IPS-18c (cell line): ENCODE measurements around the gene PEX26.

Experiments used
- H3K4me3 ChIP-seq: 2 replicates; pipeline ENCODE4 v1.7.0; 2013; ENCODE audit warnings: low read depth, mild to moderate bottlenecking, low read length, moderate library complexity; ENCODE audit not compliant: insufficient read depth
- H3K9me3 ChIP-seq: one replicate; pipeline ENCODE4 v1.6.1; 2013; ENCODE audit warnings: mild to moderate bottlenecking, low read length, moderate library complexity; ENCODE audit not compliant: control insufficient read depth, insufficient read depth

PEX26 gene

GRCh38 chr22:18108187-18108586 is 30.4 kb downstream of the PEX26 start:
- Histone ChIP-seq H3K4me3 (no peak overlapping the region), H3K9me3 (peaks cover 7% of the 10 kb centered on the region)

GRCh38 chr22:18109410-18110193 is 31.8 kb downstream of the PEX26 start:
- Histone ChIP-seq H3K9me3 (peaks cover 7% of the 10 kb centered on the region), H3K4me3 (peak overlapping the region; percentile 49; the same call in 1 of the 2 replicates)

- H3K4me3 ChIP-seq = peak within 1 kb of the TSS; percentile 49
- H3K9me3 ChIP-seq = peaks cover 7% of the 10 kb centered on the region
These were observed 32.6 kb downstream of the PEX26 start, which contains the start of gene TUBA8 for GRCh38 chr22:18110194-18110953. Gene TUBA8 (plus strand): TSS chr22:18110809. CDS start chr22:18110866, 57 bp downstream.

GRCh38 chr22:18110954-18111758 is 33.4 kb downstream of the PEX26 start:
- H3K9me3 ChIP-seq = peaks cover 4% of the 10 kb centered on the region
- H3K4me3 ChIP-seq = peak overlapping the region; percentile 49

- H3K9me3 ChIP-seq = peaks cover 2% of the 10 kb centered on the region
These were observed 34.1 kb downstream of the PEX26 start for GRCh38 chr22:18111759-18112330.

GRCh38 chr22:18112440-18112839 is 34.6 kb downstream of the PEX26 start:
- Histone ChIP-seq H3K9me3 (peaks cover 2% of the 10 kb centered on the region), H3K4me3 (no peak overlapping the region)

More at GRCh38 chr22:18111759-18112330, 34.1 kb downstream of the PEX26 start:
- no peak overlapping the region for H3K4me3 ChIP-seq

- peaks cover 1% of the 10 kb centered on the region for H3K9me3 ChIP-seq
- H3K4me3 ChIP-seq = no peak overlapping the region
These were observed 36.0 kb downstream of the PEX26 start for GRCh38 chr22:18113680-18114394.

GRCh38 chr22:18114495-18114894 is 36.7 kb downstream of the PEX26 start:
- peaks cover 2% of the 10 kb centered on the region for H3K9me3 ChIP-seq
- H3K4me3 ChIP-seq = no peak overlapping the region

GRCh38 chr22:18114976-18115652 is 37.3 kb downstream of the PEX26 start:
- H3K9me3 ChIP-seq = peaks cover 2% of the 10 kb centered on the region
- H3K4me3 ChIP-seq = no peak overlapping the region

GRCh38 chr22:18115906-18116371 is 38.1 kb downstream of the PEX26 start:
- H3K4me3 ChIP-seq = no peak overlapping the region
- peaks cover 2% of the 10 kb centered on the region for H3K9me3 ChIP-seq

- peaks cover 2% of the 10 kb centered on the region for H3K9me3 ChIP-seq
- no peak overlapping the region for H3K4me3 ChIP-seq
These were observed 38.8 kb downstream of the PEX26 start for GRCh38 chr22:18116634-18117033.

- peaks cover 2% of the 10 kb centered on the region for H3K9me3 ChIP-seq
These were observed 40.6 kb downstream of the PEX26 start for GRCh38 chr22:18118345-18118915.

GRCh38 chr22:18119409-18120110 is 41.8 kb downstream of the PEX26 start:
- Histone ChIP-seq H3K9me3 (peaks cover 2% of the 10 kb centered on the region), H3K4me3 (no peak overlapping the region)

More at GRCh38 chr22:18118345-18118915, 40.6 kb downstream of the PEX26 start:
- H3K4me3 ChIP-seq = no peak overlapping the region

GRCh38 chr22:18120857-18121256 is 43.1 kb downstream of the PEX26 start:
- H3K9me3 ChIP-seq = peaks cover 2% of the 10 kb centered on the region
- no peak overlapping the region for H3K4me3 ChIP-seq

- Histone ChIP-seq H3K4me3 (no peak overlapping the region; the same call in 1 of the 2 replicates), H3K9me3 (peaks cover 2% of the 10 kb centered on the region)
These were observed 43.7 kb downstream of the PEX26 start for GRCh38 chr22:18121506-18121905.
